Peyer's patch (tissue), 4 donors: ENCODE measurements around the gene ATG9A. TPM values are rescaled to one million over a fixed set of nuclear protein-coding genes. Genes with fewer than 3 reads are reported as not detected.

Experiments
- DNase-seq, 3 donors: peaks; one replicate each; pipeline ENCODE4 v3.0.0-alpha.2; 2017 to 2019
- H3K27ac ChIP-seq, 4 donors: fragments of 200-600 bp; sonication (generic); one replicate each; pipeline ENCODE4 v1.5.1; 2016 to 2019
- H3K27me3 ChIP-seq, 2 donors: fragments of 200-600 bp; sonication (generic); one replicate each; pipeline ENCODE4 v1.5.1; 2019
- H3K36me3 ChIP-seq, 3 donors: fragments of 200-600 bp; sonication (generic); one replicate each; pipeline ENCODE4 v1.5.1; 2016 to 2019
- H3K4me1 ChIP-seq, 4 donors: fragments of 200-600 bp; sonication (generic); one replicate each; pipeline ENCODE4 v1.5.1; 2016 to 2019
- H3K4me3 ChIP-seq, 4 donors: fragments of 200-600 bp; sonication (generic); 1 replicate in 3 of 4; 2 replicates in 1 of 4; pipeline ENCODE4 v1.5.1; 2016 to 2019; ENCODE audit warnings: mild to moderate bottlenecking in 1 of 4
- H3K9me3 ChIP-seq, 4 donors: fragments of 200-600 bp; sonication (generic); one replicate each; pipeline ENCODE4 v1.5.1; 2016 to 2019; ENCODE audit warnings: mild to moderate bottlenecking in 1 of 4
- POLR2A ChIP-seq, 2 donors: fragments of 450-650 bp; IDR thresholded peaks; one replicate each; pipeline ENCODE4 v1.5.1; 2017; ENCODE audit warnings: antibody characterized with exemption in 2 of 2, mild to moderate bottlenecking in 2 of 2, moderate library complexity in 2 of 2
- total RNA-seq, 4 donors: library from RNA; depleted of rRNA; stranded (reverse); fragments of >200 nt; gene quantifications; one replicate each; pipeline ENCODE4 v1.1.0, GENCODE V29; 2016
- TF ChIP-seq, protein P1 (sequence below), 6 experiments: fragments of 450-650 bp in 4 of 6; fragments of 200-600 bp in 2 of 6; sonication (generic) in 1 of 6; IDR thresholded peaks; one replicate each; pipeline ENCODE4 v1.5.1; 2017 to 2019; ENCODE audit warnings: antibody characterized with exemption in 6 of 6, mild to moderate bottlenecking in 3 of 6, moderate library complexity in 1 of 6

The ATG9A gene
- total RNA-seq, 4 donors from 2014 or later, result 23.1 to 107 (median 96.0) TPM

DNA sequence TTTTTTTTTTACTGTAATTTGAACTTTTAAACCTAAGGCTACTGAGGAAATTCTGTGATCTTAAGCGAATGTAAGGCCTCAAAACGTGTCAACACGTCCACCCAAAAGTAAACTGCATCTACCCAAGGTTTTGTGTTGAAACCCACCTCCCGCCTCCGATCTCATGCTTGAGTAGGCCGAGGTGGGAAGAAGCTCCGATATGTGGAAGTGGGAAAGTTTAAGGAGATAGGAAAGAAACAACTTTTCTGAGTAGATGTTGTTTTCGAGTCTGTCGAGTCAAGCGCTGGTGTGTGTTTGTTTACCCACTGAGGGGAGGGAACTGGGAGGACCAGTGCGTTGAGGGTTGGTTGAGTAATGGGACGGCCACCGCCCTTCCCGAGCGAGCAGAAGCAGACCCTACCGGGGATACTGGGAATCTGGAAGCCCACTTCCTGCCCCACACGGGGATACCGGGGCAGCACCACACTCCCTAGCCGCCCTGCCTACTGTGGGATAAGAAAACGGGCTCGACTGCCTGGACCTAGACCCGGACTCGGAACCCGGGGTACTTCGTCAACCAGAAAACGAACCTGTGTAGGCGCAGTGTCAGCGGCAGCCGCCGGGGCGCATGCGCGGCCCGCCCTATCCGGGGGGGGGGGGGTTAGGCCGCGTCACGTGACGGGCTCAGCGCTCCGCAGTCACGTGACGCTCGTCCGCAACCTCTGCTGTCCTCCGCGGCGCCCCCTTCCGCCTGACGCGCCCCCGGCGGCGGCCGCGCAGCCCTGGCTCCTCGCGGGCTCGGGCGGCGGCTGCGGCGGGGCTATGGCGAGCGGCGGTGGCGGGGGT lies 51.7 kb downstream of the ATG9A start, which contains the start of gene RETREG2:
Gene RETREG2, plus strand, starts transcription at position 724 of the 825 bp plus-strand sequence. Its CDS starts 78 bp downstream, at position 802.
- Histone ChIP-seq H3K27ac (peak within 1 kb of the TSS; percentile 93 to 96 (median 95)), H3K4me3 (peak within 1 kb of the TSS; percentile 70 to 100 (median 74)), H3K36me3 (peaks cover 0 to 59% (median 0%) of the 10 kb centered on the region in 3 donors), H3K27me3 (no peaks in the 10 kb centered on the region), H3K4me1 (peaks cover 3 to 39% (median 6%) of the 10 kb centered on the region in 4 donors), H3K9me3 (no peaks in the 10 kb centered on the region)
- DNase-seq, result peak; percentile 83 to 96 (median 94)
- TF ChIP-seq POLR2A (IDR thresholded peaks at IDR 0.05), result peak; percentile 95 to 98
- TF ChIP-seq, protein P1, sequence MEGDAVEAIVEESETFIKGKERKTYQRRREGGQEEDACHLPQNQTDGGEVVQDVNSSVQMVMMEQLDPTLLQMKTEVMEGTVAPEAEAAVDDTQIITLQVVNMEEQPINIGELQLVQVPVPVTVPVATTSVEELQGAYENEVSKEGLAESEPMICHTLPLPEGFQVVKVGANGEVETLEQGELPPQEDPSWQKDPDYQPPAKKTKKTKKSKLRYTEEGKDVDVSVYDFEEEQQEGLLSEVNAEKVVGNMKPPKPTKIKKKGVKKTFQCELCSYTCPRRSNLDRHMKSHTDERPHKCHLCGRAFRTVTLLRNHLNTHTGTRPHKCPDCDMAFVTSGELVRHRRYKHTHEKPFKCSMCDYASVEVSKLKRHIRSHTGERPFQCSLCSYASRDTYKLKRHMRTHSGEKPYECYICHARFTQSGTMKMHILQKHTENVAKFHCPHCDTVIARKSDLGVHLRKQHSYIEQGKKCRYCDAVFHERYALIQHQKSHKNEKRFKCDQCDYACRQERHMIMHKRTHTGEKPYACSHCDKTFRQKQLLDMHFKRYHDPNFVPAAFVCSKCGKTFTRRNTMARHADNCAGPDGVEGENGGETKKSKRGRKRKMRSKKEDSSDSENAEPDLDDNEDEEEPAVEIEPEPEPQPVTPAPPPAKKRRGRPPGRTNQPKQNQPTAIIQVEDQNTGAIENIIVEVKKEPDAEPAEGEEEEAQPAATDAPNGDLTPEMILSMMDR (IDR thresholded peaks at IDR 0.05), result peak; percentile 3 to 61 (median 36)

- Histone ChIP-seq H3K9me3 (no peaks in the 10 kb centered on the region), H3K27me3 (no peaks in the 10 kb centered on the region), H3K36me3 (peaks cover 0 to 59% (median 0%) of the 10 kb centered on the region in 3 donors), H3K4me1 (peaks cover 3 to 39% (median 6%) of the 10 kb centered on the region in 4 donors), H3K27ac (peak within 1 kb of the TSS; percentile 93 to 96 (median 95)), H3K4me3 (peak within 1 kb of the TSS; percentile 70 to 100 (median 74))
- TF ChIP-seq, protein P1 (IDR thresholded peaks at IDR 0.05), result peak in 1 of 6 experiments; percentile 4
- peak; percentile 97 for TF ChIP-seq POLR2A (IDR thresholded peaks at IDR 0.05)
- peak; percentile 86 to 96 (median 96) for DNase-seq
These were observed 52.5 kb downstream of the ATG9A start, which contains the start of gene CNPPD1 for GRCh38 chr2:219176818-219177551. Gene CNPPD1, minus strand, starts transcription at chr2:219176925. Its CDS starts 97 bp downstream, at chr2:219176828.

GRCh38 chr2:219175928-219176817 lies 53.3 kb downstream of the ATG9A start:
- H3K27ac ChIP-seq, result peak overlapping the region; percentile 93 to 96 (median 95)
- H3K4me3 ChIP-seq, result peak overlapping the region; percentile 70 to 100 (median 74)
- peaks cover 3 to 39% (median 6%) of the 10 kb centered on the region in 4 donors for H3K4me1 ChIP-seq
- TF ChIP-seq, protein P1 (IDR thresholded peaks at IDR 0.05), result no peak
- TF ChIP-seq POLR2A (IDR thresholded peaks at IDR 0.05), result peak; percentile 23 to 33
- peak; percentile 73 to 88 (median 82) for DNase-seq
- H3K36me3 ChIP-seq, result peaks cover 0 to 54% (median 0%) of the 10 kb centered on the region in 3 donors
- H3K9me3 ChIP-seq, result no peaks in the 10 kb centered on the region
- no peaks in the 10 kb centered on the region for H3K27me3 ChIP-seq

GRCh38 chr2:219175486-219175885 lies 54.0 kb downstream of the ATG9A start:
- TF ChIP-seq, protein P1 (IDR thresholded peaks at IDR 0.05), result no peak
- TF ChIP-seq POLR2A (IDR thresholded peaks at IDR 0.05), result no peak
- Histone ChIP-seq H3K27ac (peak overlapping the region; percentile 93 to 96 (median 95)), H3K36me3 (peaks cover 0 to 47% (median 0%) of the 10 kb centered on the region in 3 donors), H3K27me3 (no peaks in the 10 kb centered on the region), H3K9me3 (no peaks in the 10 kb centered on the region), H3K4me3 (peak overlapping the region in 2 of 4 donors; percentile 70 to 100), H3K4me1 (peaks cover 3 to 43% (median 6%) of the 10 kb centered on the region in 4 donors)
- peak in 1 of 3 donors; percentile 40 for DNase-seq
